DND-41 (cell line): ENCODE data around the gene DGKI.

Experiments
- EZH2 ChIP-seq: IDR thresholded peaks from 3 replicates; pipeline ENCODE4 v1.6.1; 2012; ENCODE audit warnings: borderline replicate concordance, low read depth, mild to moderate bottlenecking, moderate library complexity, low read length, inconsistent platforms; ENCODE audit not compliant: severe bottlenecking
- TF ChIP-seq, protein P1 (sequence below): IDR thresholded peaks from 2 replicates; pipeline ENCODE4 v1.5.1; 2012; ENCODE audit warnings: borderline replicate concordance, low read length, moderate library complexity, mild to moderate bottlenecking; ENCODE audit not compliant: poor library complexity, severe bottlenecking; ENCODE audit errors: extremely low read depth

DNA sequence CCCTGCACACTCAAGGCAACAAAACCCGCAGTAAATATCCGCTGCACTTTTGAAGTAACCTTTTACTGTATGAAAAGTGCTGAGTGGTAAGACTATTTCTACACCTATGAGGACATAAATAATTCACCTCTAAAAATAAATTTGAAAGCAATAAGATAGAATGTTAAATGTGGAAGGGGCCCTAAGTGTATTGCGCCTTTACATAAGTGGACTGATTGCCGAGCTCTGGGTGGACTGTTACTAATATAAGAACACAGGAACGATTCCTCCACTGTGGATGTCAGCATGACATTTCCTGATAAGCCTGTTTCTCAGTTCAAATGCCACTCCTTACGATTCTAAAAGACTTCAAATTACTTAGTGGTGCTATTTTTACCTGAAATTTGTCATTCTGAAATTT lies 311.2 kb downstream of the DGKI start:
- no peak for TF ChIP-seq EZH2
- TF ChIP-seq, protein P1, sequence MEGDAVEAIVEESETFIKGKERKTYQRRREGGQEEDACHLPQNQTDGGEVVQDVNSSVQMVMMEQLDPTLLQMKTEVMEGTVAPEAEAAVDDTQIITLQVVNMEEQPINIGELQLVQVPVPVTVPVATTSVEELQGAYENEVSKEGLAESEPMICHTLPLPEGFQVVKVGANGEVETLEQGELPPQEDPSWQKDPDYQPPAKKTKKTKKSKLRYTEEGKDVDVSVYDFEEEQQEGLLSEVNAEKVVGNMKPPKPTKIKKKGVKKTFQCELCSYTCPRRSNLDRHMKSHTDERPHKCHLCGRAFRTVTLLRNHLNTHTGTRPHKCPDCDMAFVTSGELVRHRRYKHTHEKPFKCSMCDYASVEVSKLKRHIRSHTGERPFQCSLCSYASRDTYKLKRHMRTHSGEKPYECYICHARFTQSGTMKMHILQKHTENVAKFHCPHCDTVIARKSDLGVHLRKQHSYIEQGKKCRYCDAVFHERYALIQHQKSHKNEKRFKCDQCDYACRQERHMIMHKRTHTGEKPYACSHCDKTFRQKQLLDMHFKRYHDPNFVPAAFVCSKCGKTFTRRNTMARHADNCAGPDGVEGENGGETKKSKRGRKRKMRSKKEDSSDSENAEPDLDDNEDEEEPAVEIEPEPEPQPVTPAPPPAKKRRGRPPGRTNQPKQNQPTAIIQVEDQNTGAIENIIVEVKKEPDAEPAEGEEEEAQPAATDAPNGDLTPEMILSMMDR = no peak
